HG02973 (cell line): ENCODE data around the gene ERP27.

Source experiments
- ATAC-seq: cut with Tn5 transposase; IDR thresholded peaks from one replicate; pipeline ENCODE4 v1.9.1; 2021; ENCODE audit warnings: moderate library complexity; ENCODE audit not compliant: unreplicated experiment

Gene ERP27

DNA sequence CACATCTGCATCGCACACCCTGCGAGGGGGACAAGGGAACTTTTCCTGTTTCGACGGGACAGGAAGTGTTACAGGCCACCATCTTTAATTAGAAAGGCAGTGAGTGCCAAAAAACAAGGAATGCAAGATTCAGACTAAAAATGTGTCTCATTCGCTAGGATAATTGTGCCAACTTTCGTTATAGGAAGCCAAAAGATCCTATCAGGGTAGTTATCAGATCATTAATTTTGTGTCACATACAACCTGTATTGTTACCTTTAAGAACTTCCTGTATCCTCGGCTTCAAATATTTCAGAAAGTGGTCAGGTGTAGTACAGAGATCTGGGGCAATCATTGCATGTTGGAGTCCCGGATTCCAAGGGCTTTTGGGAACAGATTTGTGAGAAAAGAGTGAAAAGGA lies 33.5 kb downstream of the ERP27 start:
- no peak for ATAC-seq

DNA sequence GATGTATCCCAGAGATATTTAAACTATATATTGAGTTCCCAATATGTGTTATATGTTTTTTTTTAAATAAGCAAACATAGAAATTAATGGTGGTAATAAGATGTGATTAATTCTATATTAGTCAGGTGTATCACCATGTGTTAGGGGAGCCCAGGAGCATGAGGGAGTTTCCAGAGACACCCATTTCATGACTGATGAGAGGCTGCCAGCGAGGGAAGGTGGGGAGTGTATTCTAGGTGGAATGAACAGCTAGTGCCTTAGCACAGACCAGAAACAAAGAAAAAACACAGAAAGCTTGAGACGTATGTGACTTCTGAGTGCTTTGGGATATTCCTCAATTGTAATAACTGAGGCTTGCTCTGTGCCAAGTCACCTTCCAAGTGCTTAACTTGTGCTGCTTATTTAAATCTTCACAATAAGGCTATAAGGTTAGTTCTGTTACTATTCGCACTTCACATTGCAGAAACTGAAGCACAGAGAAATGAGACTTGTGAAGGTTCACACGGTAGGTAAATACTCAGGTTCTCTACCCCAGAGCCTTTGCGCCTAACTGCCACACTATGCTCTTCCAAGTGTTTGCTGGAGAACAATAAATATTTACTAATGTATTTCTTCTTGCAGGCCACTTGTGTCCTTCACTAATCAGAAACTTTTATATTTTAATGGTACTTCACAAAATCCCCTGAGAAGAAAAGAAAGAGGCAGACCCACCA lies 34.8 kb downstream of the ERP27 start:
- ATAC-seq: no peak

DNA sequence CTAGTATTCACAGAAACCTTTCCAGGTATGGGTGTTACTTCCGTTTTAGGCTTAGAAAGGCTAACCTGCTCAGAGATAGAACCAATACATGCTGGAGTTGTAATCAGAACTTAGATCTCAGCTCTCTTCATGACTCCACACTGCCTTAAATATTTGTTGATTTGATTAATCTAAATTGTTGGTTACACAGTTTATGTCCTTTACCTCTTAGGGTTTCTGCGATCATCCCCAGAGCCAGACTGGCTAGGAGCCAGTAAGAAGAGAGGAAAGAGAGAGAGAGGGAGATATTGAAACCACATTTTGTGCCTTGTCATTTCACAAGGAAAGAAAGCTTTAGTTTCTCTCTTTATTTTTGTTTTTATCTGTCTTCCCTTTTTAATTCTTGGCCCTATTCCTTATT lies 35.9 kb downstream of the ERP27 start:
- no peak for ATAC-seq

DNA sequence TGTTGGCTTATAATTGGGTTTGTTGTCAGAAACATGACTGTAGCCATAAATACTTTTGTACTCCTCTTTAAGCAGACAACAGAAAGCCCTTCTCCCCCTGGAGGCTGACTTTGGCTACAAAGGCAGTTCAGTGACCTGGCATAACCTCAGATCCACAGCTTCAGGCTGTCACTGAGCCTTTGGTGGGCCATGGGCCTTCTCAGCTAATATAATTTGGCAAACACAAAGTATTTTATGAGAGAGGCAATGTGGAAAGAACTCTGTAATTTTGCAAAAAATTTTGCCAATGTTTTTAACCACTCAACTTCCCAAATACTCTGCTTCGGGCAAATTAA lies 37.1 kb downstream of the ERP27 start:
- no peak for ATAC-seq

DNA sequence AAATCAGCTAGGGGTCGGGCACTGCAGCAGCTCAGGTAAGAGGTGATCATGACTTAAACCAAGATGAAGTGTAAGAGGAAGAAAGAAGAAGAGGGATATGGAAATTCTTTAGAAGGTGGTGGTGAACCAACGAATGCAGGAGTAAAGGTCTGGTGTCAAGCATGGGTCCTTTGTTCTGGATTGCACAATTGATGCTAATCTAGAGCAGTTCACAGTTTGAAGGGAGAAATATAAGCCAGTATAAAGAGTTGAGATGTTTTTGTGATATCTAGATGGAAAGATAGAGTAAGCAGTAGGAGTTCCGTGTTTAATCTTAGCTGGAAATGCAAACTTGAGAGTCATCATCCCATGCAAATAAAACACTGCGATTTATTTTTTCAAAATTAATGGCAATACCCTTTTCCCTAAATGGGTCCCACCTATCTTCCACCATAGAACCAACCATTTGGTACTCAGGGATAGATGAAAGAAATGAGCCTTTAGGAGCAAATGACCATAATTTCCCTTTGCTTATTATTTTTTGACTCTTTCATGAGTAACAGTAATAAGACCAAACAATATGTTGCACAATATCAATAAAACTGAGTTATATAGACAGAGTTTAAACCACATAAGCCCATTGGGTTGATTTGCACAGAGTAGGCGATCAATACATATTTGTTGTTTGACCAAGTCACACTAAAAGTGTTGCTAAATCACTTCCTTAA lies 37.7 kb downstream of the ERP27 start:
- ATAC-seq: no peak

DNA sequence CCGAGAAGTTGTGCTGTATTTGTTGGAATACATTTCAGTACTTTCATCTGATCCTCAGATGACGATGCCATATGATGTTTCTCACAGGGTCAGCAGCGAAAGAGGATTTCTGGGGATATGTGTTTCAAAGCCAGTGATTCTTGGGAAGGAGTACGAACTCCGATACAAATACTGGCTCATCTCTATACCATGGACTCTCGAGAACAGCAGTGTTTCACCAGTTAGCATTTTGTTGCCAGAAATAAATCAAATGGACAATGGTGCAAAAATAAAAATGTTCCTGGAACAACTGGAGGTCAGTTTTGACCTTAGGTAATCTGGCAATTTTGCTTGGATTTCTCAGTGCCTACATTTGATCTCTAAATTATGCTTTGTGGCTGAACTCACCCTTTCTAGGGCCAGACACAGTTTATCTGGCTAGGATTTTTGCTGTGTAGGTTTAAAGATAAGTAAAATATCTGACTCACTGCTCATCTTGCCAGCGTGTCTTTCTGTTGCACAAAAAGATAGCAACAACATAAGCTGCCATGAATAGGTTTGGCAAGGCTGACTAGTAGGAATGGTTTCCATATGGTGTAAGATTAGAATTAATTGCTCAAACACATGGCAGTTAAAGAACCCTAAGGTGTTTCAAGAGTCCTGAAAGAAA lies 41.7 kb downstream of the ERP27 start:
- ATAC-seq: no peak

DNA sequence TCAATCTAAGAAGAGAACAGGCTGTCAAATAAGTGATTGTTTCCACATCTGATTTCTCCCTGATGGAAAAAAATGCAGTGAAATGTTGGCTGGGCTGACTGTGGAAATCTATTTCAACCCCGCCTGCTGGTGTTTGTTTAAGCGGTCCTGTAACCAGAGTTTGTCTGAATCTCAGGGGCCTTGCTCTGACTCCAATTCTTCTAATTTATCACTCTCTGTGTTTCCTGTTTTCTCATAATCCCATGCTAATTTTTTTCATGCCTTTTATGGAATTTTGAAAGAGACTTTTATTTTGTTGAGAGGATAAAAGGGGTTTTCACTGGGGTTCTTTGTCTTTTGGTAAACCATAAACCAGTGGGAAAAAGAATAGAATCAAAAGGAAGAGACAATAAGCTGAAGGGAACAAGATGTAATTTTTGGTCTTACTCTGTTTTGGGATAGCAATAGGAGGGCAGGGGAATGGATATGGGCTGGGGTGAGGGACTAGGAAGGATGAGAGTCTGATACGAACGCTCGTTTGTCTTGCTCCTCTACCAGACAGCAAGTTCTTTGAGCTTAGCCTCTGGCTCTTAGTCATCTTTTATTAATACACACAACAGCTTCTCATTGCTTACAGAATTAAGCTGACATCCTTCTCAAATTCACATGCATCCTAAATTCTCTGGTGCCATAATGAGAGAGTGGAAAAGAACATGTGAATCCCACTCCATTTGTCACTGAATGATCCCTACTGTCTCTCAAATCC lies 44.7 kb downstream of the ERP27 start:
- ATAC-seq: no peak

DNA sequence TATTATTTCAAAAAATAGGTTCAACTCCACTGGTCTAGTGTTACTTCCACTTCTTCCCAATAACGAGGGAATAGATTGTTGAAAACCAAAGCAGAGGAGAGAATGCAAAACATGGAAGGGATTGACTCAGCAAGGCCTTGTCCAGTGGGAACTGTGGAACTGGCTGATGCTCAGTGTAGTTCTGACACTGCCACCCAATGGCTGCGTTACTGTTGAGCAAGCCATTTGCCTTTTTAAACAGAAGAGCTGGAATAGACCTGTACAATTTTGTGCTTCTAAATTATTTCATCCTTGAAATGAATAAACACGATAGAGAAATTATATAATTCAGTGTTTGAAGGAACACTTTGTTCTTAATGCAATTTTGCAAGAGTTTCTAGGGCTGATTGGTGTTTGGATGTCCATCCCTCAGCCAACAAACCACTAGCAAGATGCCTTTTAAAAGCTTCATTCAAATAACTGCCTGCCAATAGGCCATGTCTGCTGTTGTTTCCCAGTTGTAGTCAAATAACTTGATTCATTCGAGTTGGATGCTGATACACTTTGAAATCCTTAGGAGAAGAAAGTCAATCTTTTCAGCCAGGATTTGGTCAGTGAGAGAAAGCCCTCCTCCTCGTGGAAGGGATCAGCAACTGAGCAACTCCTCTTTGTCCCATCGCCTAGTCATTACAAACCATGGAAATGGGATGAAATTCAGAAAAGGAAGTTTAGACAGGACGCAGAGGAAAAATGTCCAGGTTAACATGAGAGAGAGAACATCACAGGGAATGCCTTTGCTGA lies 45.4 kb downstream of the ERP27 start:
- ATAC-seq: no peak

DNA sequence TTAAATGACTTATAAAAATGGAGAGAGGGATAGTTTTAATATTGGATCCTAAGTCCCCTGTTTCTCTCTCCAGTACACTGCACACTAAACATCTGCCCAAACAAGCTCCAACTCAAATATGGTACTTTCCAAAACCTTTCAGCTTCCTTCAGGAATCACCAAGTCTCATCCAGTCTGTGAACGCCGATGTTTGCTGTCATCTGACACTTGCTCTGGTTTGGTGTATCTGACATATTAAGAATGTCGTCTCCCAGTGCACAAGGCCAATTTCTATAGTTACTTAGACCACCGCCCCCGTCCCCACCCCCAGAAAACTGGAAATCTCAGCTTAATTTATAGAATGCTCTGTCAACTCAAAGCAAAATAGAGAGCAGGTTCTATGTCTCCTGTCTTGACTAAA lies 47.6 kb downstream of the ERP27 start:
- no peak for ATAC-seq

DNA sequence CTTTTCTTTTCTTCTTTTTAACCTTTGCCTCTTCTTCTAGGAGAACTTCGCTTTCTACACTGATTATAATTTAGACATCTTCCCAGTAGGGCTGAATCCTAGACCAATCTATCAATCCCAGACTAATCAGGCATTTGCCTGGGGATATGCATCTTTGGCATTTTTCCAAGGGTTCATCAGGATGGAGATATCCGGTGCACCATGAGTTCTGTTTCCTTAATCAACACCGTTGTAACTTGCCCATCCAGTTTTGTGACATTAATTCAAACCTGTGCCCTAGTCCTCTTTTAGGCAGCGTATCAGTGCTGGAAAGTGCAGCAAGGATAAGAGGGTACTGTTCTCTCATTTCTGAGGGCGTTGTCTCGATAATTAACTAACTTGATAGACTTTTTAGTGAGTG lies 52.1 kb downstream of the ERP27 start:
- ATAC-seq: no peak

DNA sequence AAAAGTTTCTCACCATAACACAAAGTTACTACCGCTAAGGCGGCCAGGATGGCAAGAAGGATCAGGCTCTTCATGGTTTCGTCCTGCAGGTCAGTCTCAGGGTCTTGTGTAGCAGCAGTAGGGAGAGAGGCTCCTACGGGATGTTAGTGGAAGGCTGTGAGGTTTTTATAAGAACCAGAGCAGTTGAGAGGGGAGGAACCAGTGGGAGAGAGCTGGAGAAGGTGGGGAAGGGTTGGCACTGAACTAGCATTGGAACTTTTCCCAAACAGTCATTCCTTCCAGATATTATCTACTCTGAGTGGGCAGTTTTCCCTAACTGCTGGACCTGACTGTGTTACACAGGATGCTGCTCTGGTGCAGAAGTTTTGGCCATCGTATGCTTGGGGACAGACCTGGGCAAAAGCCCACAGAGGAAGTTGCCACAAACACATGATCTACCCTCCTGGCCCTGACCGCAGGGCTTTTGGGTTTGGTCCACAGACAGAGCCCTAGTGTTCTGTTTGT lies 52.6 kb downstream of the ERP27 start, which contains the start of gene MGP:
TSS of gene MGP (minus strand) at position 137 of the 504 bp plus-strand sequence. CDS start at position 74, 63 bp downstream.
- no peak for ATAC-seq

DNA sequence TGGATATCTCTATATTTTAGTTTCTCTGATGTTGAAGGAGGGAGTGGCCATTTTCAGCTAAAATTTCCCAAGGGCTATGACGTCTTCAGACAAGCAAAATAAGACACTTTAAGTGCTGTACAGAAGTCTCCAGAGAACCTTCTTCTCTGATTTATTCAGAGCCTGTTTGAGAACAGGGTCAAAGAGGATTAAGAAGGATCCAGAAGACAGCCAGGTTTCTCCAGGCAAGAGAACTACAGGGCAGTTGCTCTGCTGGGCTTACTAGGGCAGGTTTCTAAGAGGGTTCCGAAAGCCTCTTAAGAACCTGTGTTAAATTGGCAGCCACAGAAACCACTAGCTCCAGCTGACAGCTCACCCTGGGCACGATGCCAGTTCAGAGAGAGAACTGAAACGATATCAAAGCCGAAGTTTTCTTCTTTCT lies 53.9 kb downstream of the ERP27 start:
- ATAC-seq: peak; percentile 95

DNA sequence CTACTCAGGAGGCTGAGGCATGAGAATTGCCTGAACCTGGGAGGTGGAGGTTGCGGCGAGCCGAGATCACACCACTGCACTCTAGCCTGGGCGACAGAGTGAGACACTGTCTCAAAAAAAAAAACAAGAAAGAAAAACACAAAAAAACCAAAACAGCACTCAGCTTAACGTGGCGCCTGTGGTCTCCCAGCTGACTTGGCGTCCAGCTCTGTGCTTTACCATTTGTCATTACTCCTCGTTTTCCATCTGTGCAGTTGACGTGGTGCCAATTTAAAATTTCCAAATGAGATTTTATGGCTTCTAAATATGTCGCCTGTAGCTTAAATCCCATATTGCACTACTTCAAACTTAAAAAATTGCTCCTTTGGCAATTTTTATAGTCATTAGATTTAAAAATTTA lies 54.7 kb downstream of the ERP27 start:
- ATAC-seq: no peak

DNA sequence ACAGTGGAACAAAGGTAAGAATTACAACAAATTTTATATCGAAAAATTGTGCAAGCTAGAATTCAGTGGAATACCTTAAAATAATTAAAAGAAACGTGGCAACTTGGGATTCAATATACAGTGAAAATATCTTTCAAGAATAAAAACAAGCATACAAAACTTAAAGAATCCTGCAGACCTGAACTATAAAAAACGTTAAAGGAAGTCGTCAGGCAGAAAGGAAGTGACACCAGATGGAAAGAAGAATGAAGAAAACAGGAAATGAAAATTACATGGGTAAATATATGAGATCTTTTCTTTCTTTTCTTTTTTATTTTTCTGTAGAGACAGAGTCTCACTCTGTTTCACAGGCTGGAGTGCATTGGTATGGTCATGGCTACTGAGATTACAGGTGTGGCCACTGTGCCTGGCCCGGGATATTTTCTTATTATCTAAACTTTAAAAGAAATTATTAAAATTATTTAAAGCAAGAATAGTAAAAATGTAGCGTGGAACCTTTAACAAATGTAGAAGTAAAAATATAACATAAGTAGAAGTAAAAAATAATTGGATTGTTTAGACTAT lies 57.4 kb downstream of the ERP27 start:
- ATAC-seq: no peak

DNA sequence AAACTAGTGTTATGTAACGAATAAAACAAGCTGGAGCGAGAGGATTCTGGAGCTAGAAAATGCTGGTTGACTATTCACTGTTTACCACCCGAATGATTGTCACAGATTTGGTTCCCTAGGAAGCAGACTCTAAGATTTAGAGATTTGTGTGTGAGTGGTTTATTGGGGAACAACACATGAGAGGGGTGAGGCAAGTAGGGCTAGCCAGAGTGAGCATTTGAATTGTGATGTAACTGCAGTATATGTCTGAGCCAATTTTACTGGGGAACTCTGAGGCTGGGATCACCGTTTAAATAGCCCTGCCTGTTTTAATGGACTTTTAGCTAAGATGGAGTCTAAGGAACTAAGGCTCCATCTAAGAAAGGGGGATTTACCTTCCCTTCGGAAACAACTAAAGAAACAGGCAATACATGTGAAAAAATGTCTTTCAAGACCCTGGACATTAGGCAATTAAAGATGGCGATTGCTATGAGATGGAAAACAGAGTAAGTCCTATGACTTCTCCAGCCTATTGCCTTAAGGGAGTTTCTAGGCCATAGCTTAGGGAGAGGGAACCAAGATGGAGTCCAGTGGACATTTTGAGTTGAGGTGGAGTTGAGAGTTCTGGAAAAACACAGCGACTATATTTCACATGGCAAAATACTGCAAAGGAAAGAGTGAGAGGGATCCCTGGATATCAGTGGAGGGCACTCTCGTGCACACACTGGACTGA lies 59.0 kb downstream of the ERP27 start:
- ATAC-seq: no peak

DNA sequence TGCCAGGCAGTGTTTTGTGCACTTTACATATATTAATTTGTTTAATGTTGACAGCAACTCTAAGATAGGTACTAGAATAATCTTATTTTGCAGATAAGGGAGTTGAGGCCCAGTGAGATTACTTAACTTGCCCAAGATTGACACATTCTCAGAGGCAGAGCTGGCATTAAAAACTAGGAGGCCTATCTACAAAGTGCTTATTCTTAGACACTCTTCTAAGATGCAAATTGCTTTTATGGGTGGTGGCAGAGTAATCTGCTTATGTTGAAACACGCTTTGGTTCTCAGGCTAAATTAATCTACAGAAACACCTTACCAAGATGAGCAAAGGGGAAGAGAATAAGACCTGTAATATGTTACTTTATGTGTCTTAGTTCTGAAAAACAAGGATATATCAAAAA lies 59.8 kb downstream of the ERP27 start:
- ATAC-seq: no peak

DNA sequence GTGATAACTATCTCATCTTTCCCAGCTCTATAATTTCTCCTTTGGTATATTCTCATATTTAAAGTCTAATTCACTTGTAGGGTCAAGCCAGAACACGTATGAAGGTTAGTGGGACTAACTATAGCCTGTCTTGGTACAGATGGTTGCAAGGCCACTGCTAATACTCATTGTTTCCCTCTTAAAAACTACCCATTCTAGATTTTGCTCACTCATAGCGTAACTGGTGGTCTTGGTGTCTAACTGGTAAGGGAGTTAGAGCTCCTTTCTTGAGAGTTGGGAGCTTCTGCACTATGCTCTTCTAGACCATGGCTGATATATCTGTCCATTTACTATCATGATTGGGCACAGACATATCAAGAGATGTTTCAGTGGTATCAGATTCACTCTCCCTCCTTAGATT lies 61.5 kb downstream of the ERP27 start:
- no peak for ATAC-seq

DNA sequence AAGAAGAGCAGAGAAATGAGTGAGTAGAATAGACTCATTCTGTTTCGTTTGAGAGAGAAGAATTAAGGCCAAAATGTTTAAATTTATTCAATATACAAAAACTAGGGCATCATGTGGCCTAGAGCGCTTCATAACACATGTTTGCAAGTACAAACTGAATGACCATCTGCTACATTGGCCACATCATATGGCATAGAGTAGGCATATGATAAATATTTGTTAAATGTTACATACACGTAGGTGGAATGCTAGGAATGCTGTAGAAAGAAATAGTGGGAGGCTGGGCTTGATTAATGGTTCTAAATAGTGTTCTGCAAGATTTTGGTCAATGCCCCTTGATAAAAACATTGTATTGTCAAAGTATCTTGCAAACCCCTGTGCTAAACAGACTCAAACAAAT lies 63.5 kb downstream of the ERP27 start:
- no peak for ATAC-seq

DNA sequence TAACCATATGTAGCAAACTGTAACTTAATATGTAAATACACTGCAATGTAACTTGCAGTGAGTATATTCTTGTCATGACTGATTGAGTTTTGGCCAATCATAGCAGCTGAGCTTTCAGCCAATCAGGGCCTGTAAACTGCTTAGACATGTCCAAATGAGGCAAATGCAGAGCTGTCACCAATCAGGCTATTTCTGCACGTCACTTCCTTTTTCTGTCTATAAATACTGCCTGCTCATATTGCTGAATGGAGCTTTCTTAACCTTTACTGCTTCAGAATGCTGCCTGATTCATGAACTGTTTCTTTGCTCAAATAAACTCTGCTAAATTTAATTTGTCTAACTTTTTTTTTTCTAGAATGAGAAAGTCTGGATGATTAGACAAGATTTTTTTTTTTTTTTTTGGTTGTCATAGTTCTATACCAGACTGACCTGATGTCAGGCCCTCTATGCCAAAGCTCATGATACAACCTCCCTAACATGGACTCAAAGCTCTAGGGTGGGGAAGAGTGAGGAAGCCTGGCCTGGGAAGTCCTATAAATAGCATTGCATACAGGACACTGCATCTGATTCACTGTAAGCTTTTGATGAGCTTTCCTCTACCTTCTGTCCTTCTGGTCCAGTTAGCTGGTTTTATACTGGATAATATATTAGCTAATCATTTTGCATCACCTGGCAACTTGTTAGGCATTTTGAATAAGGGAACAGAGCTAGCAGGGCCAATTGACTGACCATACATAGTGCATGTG lies 64.7 kb downstream of the ERP27 start:
- no peak for ATAC-seq
